ENCODE results near the gene CCDC192. TPM values are rescaled to one million over a fixed set of nuclear protein-coding genes. Genes with fewer than 3 reads are reported as not detected.
A peak's percentile ranks its signal among the peaks of the same experiment; 100 is the strongest.

CCDC192 gene
- total and polyA plus RNA-seq, 2 of the 4 experiments (the other 2 are of a cell fraction), result not detected

- DNase-seq (peak; percentile 92), ATAC-seq (ENCODE audit: low read depth) (peak; percentile 79)
- H4K8ac ChIP-seq (ENCODE audit: low read depth in 2 of 2, low read length in 2 of 2), result no peak overlapping the region
- no peak overlapping the region for H3K4me3 ChIP-seq (ENCODE audit: insufficient read depth, low read depth, low read length)
- ChIA-PET POLR2A (ENCODE audit: unreplicated experiment) (interaction anchor here (0.8 kb wide), 1 partner anchor 713 kb away, joined by 4 read pairs; no protein-coding TSS in a partner anchor), CTCF (interaction anchor here (0.8 to 1.8 kb wide), 2 partner anchors 9 to 11 kb away, joined by 4 read pairs; no protein-coding TSS in a partner anchor)
- WGBS, 2 experiments (ENCODE audit: extremely low coverage in 2 of 2, insufficient read length in 1 of 2), result no CpG with 5 or more reads among the region's 3 CpGs
- H3K56ac ChIP-seq (ENCODE audit: extremely low read depth, insufficient read depth, low read length), result no peak overlapping the region
- no peak overlapping the region for H2AFZ ChIP-seq (replicated peaks; ENCODE audit: low read length, poor library complexity)
- no peak overlapping the region for H4K91ac ChIP-seq (ENCODE audit: insufficient read depth, low read depth, low read length)
- H4K5ac ChIP-seq (ENCODE audit: low read depth, low read length), result no peak overlapping the region
- dilution Hi-C loops (cut with HindIII; ENCODE audit: low sequenced_read_pairs, unreplicated experiment) (no loop called here), in situ Hi-C loops (cut with MboI; ENCODE audit: low sequenced_read_pairs) (no loop called here), intact Hi-C loops (cut with micrococcal nuclease) (loop anchor here (2.0 kb wide), 1 partner anchor 124 kb away; the partner anchor contains the start of gene SLC12A2)
- no peak overlapping the region for H3K9ac ChIP-seq (ENCODE audit: low read depth, low read length)
- no peak overlapping the region for H3K4ac ChIP-seq (ENCODE audit: low read depth, low read length)
- BruUV-seq (replicated peaks), result no TSS peak
- H2BK15ac ChIP-seq (ENCODE audit: low read depth, low read length), result no peak overlapping the region
- TF ChIP-seq FOS (IDR thresholded peaks at IDR 0.05; ENCODE audit: low read depth, low read length), result no peak
- no peak for TF ChIP-seq SMC3 (IDR thresholded peaks at IDR 0.05; ENCODE audit: low read depth, low read length)
- TF ChIP-seq, protein P1, sequence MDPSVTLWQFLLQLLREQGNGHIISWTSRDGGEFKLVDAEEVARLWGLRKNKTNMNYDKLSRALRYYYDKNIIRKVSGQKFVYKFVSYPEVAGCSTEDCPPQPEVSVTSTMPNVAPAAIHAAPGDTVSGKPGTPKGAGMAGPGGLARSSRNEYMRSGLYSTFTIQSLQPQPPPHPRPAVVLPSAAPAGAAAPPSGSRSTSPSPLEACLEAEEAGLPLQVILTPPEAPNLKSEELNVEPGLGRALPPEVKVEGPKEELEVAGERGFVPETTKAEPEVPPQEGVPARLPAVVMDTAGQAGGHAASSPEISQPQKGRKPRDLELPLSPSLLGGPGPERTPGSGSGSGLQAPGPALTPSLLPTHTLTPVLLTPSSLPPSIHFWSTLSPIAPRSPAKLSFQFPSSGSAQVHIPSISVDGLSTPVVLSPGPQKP (IDR thresholded peaks at IDR 0.05; ENCODE audit: borderline replicate concordance, low read depth, low read length), result no peak
- peak; percentile 27; the same call in 1 of the 2 replicates for TF ChIP-seq CEBPB (IDR thresholded peaks at IDR 0.05; ENCODE audit: low read depth, low read length)
- H2AK5ac ChIP-seq (ENCODE audit: low read depth, low read length), result no peak overlapping the region
- H2BK5ac ChIP-seq (ENCODE audit: low read depth, low read length, poor library complexity, severe bottlenecking), result no peak overlapping the region
- H3K14ac ChIP-seq (replicated peaks; ENCODE audit: low read depth, low read length), result no peak overlapping the region
- no peaks in the 10 kb centered on the region for H3K27me3 ChIP-seq (ENCODE audit: control insufficient read depth, insufficient read depth, low read length)
- H4K20me1 ChIP-seq (ENCODE audit: insufficient read depth, low read length), result no peaks in the 10 kb centered on the region
- no peaks in the 10 kb centered on the region for H3K9me3 ChIP-seq (ENCODE audit: control insufficient read depth, insufficient read depth, low read length)
- no peaks in the 10 kb centered on the region; a peak in 1 of 4 replicates for H3K79me1 ChIP-seq (ENCODE audit: low read depth in 1 of 2, low read length in 2 of 2)
- peak overlapping the region; percentile 39; the same call in 1 of the 2 replicates for H3K4me2 ChIP-seq (ENCODE audit: low read depth, low read length)
- peaks cover 13% of the 10 kb centered on the region for H3K4me1 ChIP-seq (ENCODE audit: control insufficient read depth, insufficient read depth, low read length)
- H3K9me1 ChIP-seq (ENCODE audit: insufficient read depth, low read length), result peaks cover 5% of the 10 kb centered on the region; the same call in 1 of the 2 replicates
- no peak overlapping the region for H3K23ac ChIP-seq (ENCODE audit: low read depth, low read length)
- H3K36me3 ChIP-seq (ENCODE audit: control insufficient read depth, insufficient read depth, low read length), result no peaks in the 10 kb centered on the region
- no peak overlapping the region for H2AK9ac ChIP-seq (replicated peaks; ENCODE audit: low read depth, low read length, poor library complexity)
- no peak overlapping the region for H3K27ac ChIP-seq (ENCODE audit: insufficient read depth, low read length)
- H2BK20ac ChIP-seq (ENCODE audit: low read depth, low read length), result no peak overlapping the region
- H2BK120ac ChIP-seq (ENCODE audit: low read depth, low read length), result no peak overlapping the region
- H3K18ac ChIP-seq (ENCODE audit: low read depth, low read length), result no peak overlapping the region
Observed at GRCh38 chr5:127959152-127959764, 256.1 kb downstream of the CCDC192 start.

Data from IMR-90 (cell line).